PFSK-1 (cell line): ENCODE data around the gene HIPK2.

Experiments
- FOXP2 ChIP-seq: optimal IDR thresholded peaks from 2 replicates; pipeline ENCODE3; 2011; ENCODE audit warnings: borderline replicate concordance, control low read depth, inconsistent platforms; ENCODE audit not compliant: insufficient read depth; ENCODE audit errors: extremely low read length, extremely low read depth
- POLR2AphosphoS5 ChIP-seq: IDR thresholded peaks from 2 replicates; pipeline ENCODE4 v1.6.1; 2012; ENCODE audit warnings: low read depth, mild to moderate bottlenecking, control low read depth, low read length, moderate library complexity
- REST ChIP-seq, 2 experiments: IDR thresholded peaks; 2 replicates each; pipeline versions ENCODE4 v1.6.1 to v1.8.0; 2011 to 2012; ENCODE audit warnings: low read depth in 2 of 2, low read length in 2 of 2, control low read depth in 1 of 2, inconsistent platforms in 1 of 2, mild to moderate bottlenecking in 1 of 2, moderate library complexity in 1 of 2; ENCODE audit not compliant: insufficient read depth in 1 of 2
- SIN3A ChIP-seq: IDR thresholded peaks from 2 replicates; pipeline ENCODE4 v1.6.1; 2012; ENCODE audit warnings: mild to moderate bottlenecking, low read length, moderate library complexity, borderline replicate concordance; ENCODE audit not compliant: insufficient read depth
- TAF1 ChIP-seq: IDR thresholded peaks from 2 replicates; pipeline ENCODE4 v1.6.1; 2012; ENCODE audit warnings: low read length, control low read depth, borderline replicate concordance; ENCODE audit not compliant: insufficient read depth

Gene HIPK2

GRCh38 chr7:139702811-139703486, 74.8 kb downstream of the HIPK2 start:
- TF ChIP-seq FOXP2: no peak

GRCh38 chr7:139702313-139702731, 75.5 kb downstream of the HIPK2 start:
- TF ChIP-seq SIN3A (no peak), REST (IDR thresholded peaks at IDR 0.05; ENCODE audit: insufficient read depth in 1 of 2, low read depth in 2 of 2, low read length in 2 of 2) (no peak), POLR2AphosphoS5 (no peak), TAF1 (no peak), FOXP2 (no peak)

- TF ChIP-seq REST (IDR thresholded peaks at IDR 0.05; ENCODE audit: insufficient read depth in 1 of 2, low read depth in 2 of 2, low read length in 2 of 2): no peak
- no peak for TF ChIP-seq FOXP2
- TF ChIP-seq SIN3A: no peak
- TF ChIP-seq POLR2AphosphoS5: no peak
- TF ChIP-seq TAF1: no peak
These were observed 75.9 kb downstream of the HIPK2 start for GRCh38 chr7:139701908-139702307.

GRCh38 chr7:139700505-139701235, 77.1 kb downstream of the HIPK2 start:
- TF ChIP-seq SIN3A (no peak), REST (IDR thresholded peaks at IDR 0.05; ENCODE audit: insufficient read depth in 1 of 2, low read depth in 2 of 2, low read length in 2 of 2) (no peak), POLR2AphosphoS5 (no peak), FOXP2 (no peak), TAF1 (no peak)

GRCh38 chr7:139699640-139700504, 77.9 kb downstream of the HIPK2 start:
- TF ChIP-seq FOXP2 (no peak), POLR2AphosphoS5 (no peak), REST (IDR thresholded peaks at IDR 0.05; ENCODE audit: insufficient read depth in 1 of 2, low read depth in 2 of 2, low read length in 2 of 2) (no peak), TAF1 (no peak)
